Measurements from ENCODE around the gene RTP3.
"Not testable (repeated sequence)": the region's sequence is repeated elsewhere in the genome, so short reads cannot be mapped to it uniquely, and the experiment has no call there.

RTP3 gene

DNA sequence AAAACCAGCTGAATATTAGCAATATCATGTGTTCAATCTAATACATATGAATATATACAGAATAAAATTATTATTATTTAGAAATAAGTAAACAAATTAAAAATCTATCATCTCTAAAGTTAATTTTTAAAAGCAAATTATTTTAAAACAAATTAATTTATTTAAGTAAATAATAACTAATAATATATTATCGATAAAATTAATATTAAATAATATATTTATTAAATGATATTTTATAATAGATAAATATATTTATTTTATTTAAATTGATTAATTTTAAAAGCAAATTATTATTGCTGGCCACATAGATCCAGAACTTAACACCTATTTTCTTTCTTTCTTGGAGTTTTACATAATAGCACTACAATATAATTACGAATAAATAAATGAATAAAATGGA, 22.2 kb downstream of the RTP3 start:
- no peak for DNase-seq

DNA sequence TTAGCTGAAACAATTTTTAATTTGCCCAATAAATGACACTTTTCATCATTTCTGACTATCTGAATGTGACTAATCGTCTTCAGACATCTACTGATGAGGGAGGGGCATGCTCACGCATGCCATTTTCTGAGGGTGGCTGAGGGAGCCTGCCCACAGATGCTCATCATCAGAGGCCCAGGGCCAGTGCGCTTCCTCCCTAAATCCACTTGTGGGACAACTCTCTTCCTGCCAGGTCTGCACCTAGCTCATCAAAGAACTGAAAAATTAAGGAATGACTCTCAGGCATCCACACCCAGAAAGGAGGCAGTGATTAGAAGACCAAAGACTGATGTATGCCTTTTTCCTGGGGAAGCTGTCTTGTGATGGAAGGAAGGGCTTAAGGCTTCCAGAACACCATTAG, 22.8 kb downstream of the RTP3 start:
- DNase-seq = no peak

DNA sequence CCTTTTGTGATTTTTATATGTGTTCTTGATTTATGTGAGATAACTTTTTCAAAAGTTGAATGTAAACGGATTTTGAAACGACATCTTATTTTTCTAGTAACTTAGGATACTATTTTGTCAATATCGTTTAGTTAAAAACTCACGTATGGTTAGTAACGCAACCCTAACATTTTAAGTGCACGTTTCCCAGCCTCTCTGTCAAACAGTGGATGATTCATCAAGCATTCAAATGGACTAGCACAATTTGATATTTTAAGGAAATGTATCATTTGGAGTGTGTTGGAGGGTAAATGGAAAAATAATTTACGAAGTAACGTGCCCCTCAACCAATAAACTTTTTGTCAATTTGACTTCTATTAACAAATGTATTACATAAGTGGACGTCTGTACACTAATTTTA, 23.3 kb downstream of the RTP3 start:
- no peak for DNase-seq

GRCh38 chr3:46522201-46522600, 24.4 kb downstream of the RTP3 start:
- not testable (repeated sequence) for DNase-seq

GRCh38 chr3:46523556-46523955, 25.8 kb downstream of the RTP3 start:
- DNase-seq = no peak

GRCh38 chr3:46524008-46524407, 26.2 kb downstream of the RTP3 start:
- no peak for DNase-seq

GRCh38 chr3:46524832-46525231, 27.1 kb downstream of the RTP3 start:
- no peak for DNase-seq

DNA sequence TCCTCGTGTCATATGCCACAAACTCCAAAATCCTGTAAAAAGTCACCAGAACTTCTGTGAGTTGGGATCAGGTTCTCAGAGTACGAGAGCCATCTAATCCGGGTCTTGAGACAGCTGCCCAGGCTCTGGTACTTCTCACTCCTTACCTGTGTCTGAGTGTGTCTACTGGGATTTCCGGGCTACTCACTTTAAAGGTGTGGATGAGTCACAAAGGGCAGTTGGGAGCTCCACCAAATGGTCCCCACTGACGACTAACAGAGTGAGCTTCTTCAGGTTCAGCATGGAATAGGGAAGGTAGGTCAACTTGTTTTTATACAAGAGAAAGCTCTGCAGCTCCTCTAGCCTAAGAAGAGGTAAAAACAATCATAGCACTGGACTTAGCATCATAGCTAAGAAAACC, 29.5 kb downstream of the RTP3 start:
- DNase-seq = no peak

DNA sequence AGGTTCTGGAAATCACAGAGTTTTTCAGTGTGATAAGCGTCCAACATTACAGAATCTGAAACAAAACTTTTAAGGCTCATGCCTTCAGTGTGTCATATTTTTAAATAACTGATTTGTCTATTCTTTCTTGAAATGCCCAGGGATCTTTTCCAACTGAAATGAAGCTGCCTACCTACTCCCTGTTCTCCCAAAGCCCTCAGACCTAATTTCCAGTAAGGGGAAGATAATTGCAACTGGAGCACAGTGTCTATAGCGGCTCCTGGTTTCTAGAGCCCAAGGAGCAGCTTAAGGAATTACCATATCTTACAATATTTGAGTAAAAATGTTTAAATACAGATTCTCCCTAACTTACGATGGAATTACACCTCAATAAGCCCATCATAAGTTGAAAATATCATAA, 35.3 kb downstream of the RTP3 start:
- DNase-seq = no peak

DNA sequence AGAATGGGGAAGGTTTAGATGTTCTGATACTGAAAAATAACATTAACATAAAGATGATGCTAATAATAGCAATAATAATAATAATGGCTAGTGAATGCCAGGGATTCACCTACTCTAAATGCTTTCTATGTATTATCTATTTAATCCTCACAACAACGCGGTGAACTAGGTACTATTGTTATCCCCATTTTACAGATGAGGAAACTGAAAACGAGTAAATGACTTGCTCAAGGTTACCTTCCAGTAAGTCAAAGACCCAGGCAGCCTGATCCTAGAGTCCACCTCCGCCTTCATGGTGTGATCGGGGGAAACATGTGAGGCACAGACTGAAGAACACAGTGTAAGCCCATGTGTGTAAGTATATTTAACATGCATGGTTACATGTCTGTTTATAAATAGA, 38.0 kb downstream of the RTP3 start:
- DNase-seq = no peak

DNA sequence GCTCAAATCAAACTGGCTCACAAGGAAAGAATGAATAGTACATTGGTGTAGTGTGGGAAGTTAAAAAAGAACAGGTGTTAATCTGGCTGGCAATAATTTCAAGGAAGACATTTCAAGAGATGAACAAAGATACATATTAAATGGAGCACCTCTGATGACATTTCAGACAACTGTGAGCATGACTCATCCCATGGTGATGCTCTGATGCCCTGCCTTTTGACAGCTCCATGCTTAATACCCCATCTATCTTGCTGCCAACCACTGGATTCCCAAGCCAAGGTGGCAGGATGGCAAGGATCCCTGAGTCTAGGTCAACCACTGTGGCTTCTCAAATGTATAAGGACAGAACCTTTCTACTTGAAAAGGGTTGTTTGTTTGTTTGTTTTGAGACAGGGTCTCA, 39.0 kb downstream of the RTP3 start:
- no peak for DNase-seq

DNA sequence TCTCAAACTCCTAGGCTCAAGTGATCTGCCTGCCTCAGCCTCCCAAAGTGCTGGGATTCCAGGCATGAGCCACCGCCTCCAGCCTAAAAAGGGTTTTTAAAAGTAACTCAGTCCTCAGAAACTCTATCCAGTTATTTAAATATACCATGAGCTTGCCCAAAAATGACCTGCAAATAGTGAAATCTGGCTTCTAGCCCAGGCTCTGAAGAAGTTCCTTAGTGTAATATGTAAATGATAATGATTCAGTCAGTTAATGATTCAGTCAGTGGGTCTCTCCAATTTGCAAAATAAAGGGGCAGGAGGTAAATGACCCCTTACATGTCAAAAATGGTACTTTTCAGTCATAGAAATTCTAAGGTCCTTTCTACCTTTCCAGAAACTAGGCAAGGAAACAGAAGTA, 39.5 kb downstream of the RTP3 start:
- DNase-seq = no peak

GRCh38 chr3:46537779-46538178, 40.0 kb downstream of the RTP3 start:
- DNase-seq = no peak

GRCh38 chr3:46538425-46538802, 40.6 kb downstream of the RTP3 start:
- not testable (repeated sequence) for DNase-seq

DNA sequence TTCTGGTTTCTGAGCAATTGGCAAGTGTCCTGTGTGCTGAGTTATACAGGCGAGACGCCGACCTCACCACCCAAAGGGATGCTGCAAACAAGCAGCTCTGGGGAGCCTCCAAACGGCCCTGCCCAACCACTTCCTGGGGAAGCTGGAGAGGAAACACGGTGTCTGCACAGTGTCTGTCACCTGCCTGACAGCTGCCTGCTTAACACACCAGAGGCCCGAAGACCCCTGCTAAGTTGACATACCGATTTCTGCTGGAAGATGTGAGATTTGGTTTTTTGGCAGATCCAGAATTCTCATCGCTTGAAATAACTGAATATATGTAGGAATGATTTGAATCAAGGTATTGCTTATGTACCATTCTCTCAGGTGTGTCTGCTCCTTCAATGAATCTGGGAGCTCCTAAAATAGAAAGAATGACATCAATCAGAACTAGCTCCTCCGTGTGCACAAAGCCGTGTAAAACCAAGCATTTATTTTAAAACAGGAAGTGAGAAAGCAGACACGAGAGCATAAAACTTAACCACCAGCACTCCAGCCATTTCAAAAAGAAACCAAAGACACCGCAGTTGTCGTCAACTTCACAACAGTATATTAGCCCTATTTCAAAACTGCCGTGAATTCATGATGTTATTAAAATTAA, 41.1 kb downstream of the RTP3 start:
- peak; percentile 90 to 91 for DNase-seq

DNA sequence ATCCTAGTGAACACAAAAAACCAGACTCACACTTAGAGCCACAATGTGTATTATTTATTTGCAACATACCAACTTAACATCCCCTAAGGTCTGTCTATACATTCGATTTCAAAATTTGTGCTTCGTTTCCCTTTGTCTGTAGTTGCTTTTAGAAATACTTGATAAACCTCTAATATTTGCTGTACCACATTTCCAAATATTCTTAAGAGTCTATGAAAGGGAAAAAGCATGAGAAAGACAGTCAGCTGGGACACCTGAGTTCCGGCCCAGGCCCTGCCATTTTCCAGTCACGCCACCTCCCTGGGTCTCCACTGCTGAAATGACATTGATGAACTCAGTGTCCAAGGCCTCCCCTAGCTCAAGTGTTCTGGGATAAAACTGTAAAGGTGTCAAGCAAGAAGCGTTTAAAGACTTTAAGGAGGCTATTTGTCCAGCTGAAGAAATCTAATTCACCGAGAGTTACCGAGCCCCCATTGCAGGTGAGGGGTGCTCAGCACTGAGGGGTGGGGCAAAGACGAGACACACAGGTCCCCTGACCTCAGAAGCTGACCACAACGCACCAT, 41.7 kb downstream of the RTP3 start:
- DNase-seq = no peak

DNA sequence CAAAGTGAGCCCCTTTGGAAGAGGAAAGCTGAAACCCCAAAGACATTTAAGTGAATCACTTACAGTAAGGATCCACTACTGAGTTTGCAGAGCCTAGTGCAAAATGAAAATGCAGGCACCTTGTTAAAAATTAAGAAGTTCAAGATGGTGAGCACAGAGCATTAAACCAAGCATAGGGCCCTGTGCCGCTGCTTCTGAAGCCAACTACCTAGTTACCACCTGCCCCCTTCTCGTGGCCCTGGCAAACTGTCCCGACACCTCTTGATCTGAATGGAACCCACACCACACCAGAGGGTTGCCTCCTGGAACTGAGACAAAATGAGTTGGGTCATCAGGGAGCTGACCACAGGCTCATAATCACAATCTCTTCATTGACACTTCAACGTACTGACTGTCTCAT, 42.8 kb downstream of the RTP3 start:
- DNase-seq = no peak

- peak in 1 of 2 experiments; percentile 1 for DNase-seq
Observed at GRCh38 chr3:46541835-46542234, 44.1 kb downstream of the RTP3 start.

GRCh38 chr3:46542344-46542743, 44.6 kb downstream of the RTP3 start:
- DNase-seq = no peak

DNA sequence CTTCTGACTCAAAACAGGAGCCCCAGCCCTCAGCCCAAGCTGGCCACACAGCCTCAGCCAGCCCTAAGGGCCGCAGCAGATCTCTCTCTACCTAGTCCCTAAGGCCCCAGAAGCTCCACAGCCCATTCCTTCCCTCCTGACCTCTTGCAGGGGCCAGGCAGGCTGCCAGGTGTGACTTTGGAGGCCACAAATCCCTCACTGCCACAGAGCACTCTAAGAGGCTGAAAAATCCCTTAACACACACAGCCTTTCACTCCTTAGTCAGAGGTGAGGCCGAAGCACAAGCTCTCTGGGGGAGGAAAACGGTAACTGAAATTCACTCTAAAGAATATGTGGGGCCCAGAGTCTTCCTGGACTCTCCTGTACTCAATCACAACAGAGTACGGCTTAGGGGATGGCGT, 45.0 kb downstream of the RTP3 start:
- DNase-seq = no peak

- no peak for DNase-seq
Observed at GRCh38 chr3:46544771-46545503, 47.2 kb downstream of the RTP3 start.

- DNase-seq = no peak
Observed at GRCh38 chr3:46545818-46546630, 48.2 kb downstream of the RTP3 start.

- DNase-seq = no peak
Observed at GRCh38 chr3:46546896-46547440, 49.2 kb downstream of the RTP3 start.

Data from AML-193 (cell line).